Anterior cingulate cortex (tissue), 58 donors: ENCODE results near the gene NME4.

Source experiments
- DNase-seq, 58 donors: peaks; one replicate each; lab custom pipeline; 2025; lab: John Stamatoyannopoulos, UW

NME4 gene

DNA sequence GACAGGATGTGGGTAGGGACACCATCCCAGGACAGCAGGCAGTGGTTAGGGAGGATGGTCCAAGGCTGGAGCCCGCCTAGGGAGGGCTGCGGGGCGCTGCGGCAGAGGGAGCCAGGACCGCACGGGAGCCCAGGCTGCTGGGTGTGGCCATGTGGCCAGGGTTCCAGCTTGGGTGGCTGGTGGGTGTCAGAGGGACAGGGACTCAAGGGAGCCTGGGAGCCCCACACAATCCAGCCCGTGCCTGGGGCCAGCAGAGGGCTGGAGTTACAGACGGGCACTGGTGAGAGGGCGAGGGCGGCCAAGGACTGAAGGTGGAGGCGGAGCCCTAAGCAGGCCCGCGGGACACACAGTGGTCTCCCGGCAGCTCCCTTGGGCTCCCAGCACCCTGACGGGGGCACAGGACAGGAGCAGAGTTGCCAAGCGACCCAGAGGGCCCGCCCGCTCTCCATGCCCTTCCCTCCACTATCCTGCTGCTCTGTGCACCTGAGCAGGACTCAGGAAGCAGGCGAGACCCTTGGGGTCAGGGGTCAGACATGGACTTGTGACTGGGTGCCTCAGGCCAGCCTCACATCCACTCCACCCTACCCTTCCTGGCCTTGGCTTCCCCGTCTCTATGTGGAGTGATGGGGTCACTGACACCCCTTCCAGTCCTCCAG lies 33.8 kb upstream of the NME4 start:
- DNase-seq: no peak

- no peak for DNase-seq
Observed at GRCh38 chr16:363766-364490, 33.1 kb upstream of the NME4 start.

- DNase-seq: no peak
Observed at GRCh38 chr16:364595-365491, 32.2 kb upstream of the NME4 start.

GRCh38 chr16:366476-366875 lies 30.5 kb upstream of the NME4 start:
- no peak for DNase-seq

GRCh38 chr16:367333-367903 lies 29.6 kb upstream of the NME4 start:
- DNase-seq: no peak

- DNase-seq: no peak
Observed at GRCh38 chr16:368388-369158, 28.4 kb upstream of the NME4 start.

DNA sequence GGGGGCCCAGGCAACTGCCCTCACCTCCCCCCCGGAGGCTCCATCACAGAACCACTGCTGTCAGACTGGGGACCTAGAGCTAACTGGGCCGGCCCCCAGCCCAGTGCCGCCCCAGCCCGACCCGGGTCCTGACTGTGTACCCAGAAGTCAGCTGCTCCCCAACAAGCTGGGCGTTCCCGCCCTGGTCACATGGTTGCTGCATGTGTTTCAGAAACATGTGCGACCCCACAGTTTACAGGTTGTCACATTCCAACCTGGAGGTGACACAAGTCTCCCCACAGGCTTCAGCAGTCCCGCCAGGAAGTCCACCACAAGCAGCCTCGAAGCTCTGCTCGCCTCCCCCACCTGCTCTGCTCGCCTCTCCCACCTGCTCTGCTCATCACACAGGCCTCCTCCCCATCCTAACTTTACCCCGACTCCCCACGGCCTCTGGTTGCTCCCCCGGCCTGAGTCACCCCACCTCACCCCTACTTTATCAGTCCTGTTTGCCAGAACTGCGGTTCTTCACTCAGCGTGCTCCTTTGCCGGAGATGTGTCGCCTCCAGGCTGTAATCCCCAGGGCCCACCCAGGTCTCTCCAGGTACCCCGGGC lies 27.6 kb upstream of the NME4 start:
- no peak for DNase-seq

DNA sequence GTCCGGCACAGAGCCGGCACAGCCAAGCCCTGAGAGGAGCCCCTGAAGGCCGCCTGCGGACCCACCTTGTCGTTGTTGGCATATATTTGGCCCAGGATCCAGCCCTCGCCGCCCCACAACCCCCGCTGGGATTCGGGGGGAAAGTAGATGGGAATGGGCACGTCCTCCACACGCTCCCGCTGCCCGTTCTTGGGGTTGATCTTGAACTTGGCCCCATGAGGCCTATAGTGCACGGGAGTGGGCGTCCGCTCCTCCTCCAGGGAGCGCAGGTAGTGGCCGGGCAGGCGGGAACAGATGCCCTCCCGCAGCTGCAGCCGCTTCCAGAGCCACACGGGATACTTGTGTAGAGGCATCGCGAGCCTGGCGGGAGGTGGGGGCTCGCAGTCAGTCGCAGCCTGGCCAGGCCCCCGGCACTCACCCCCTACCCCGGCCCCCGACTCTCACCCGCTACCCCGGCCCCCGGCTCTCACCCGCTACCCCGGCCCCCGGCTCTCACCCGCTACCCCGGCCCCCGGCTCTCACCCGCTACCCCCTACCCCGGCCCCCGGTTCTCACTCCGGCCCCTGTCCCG lies 27.0 kb upstream of the NME4 start:
- DNase-seq: no peak

DNA sequence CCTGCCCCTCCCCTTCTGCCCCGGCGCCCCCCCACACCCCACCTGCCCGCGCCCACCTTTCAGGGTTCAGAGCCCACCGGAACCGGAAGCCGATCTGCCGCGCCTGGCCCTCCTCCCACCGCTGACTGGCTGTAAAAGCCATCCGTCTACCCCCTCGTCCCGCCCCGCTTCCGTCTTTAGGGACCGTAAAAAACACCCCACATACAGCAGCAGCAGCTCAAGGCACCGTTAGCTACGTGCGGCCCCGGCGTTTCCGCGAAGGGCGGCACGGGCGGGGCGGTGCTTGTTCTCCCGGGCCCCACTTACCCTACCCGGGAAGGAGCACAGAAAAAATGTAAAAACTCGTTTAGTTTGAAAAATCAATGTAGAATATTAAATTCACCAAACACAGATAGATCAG lies 26.6 kb upstream of the NME4 start, which contains the start of gene MRPL28:
Gene MRPL28, minus strand, starts transcription at position 96 of the 400 bp plus-strand sequence. CDS start 320 bp downstream, outside the sequence.
- peak; percentile 48 to 96 (median 88) for DNase-seq

DNA sequence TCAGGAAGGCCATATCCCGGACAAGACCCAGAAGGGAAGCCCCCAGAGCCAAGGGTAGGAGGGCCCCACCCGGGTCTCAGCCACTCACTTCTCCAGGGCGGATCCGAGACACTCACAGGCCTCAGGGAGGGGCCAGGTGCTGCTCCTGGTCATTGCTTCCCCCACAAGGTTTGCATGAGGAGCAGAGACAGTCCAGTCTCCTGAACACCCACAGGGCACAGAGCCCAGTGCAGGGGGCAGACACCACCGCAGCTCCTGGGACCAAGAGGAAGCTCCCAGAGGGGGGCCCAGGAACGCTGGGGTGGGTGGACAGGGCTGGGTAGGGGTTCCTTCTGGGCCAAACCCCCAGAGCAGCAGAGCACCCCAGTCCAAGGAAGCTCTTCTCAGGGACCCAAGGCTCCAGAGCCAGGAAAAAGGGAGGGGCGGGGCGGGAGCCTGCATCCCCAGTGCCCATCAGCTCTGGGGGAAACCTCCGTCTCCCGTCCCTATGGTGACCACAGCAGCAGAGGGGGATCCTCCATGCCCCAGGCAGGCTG lies 26.0 kb upstream of the NME4 start:
- DNase-seq: no peak

- DNase-seq: no peak
Observed at GRCh38 chr16:371515-372301, 25.3 kb upstream of the NME4 start.

- no peak for DNase-seq
Observed at GRCh38 chr16:372302-372983, 24.6 kb upstream of the NME4 start.

DNA sequence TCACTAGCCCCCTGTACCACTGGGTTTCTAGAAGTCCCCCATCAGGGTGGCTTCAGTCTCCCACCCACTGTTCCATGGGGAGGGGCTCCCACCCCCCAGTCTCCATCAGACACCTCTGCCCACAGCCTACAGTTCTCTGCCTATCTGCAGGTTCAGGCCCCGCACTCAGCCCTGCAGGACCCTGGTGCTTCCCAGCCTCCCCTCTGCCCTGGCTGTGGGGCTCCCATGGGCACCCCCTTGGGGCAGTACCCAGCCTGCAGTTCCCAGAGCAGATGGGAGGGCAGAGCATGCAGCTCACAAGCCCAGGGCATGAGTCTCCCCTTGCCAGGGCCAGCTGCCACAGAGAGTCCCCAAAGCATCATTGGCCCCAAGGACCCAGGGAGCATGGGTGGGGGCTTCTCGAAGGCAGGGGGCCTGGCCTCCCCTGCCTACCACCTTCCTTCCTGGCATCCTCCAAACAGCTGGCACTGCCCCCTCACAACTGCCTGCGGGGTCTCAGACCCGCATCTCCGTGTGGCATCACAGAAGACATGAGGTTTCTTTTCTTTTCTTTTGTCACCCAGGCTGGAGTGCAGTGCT lies 23.9 kb upstream of the NME4 start:
- DNase-seq: no peak

DNA sequence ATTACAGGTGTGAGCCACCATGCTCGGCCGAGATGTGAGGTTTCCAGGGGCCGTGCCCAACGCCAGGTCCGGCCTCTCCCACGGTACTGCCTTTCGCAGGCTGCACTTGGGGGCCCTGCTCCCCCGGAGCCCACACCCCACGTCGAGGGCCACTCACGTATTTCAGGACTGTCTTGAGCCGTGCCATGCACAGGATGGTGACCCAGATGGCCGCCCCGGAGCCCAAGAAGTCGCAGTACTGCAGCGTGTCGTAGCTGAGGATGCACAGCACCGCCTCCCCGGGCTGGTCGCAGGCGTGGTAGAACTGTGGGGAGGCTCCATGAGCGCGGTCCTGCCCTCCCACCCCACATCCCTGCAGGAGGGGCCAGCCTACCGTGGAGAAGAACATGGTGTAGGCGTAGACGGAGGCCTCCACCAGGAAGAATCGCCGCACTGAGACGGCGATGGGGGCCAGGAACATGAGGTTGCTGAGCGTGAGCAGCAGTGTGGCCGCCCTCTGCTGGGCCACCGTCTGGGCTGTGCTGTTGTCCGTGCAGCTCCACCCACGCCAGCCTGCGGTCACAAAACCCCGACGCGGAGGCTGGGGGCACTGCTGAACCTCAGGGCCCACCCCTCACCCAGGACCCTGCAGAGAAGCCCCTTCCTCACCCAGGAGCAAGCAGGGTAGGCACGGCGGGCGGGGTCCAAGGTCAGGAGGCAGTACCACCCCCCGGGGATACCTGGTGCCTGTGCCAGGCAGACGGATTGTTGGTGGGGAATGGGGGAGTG lies 23.0 kb upstream of the NME4 start:
- DNase-seq: no peak

- no peak for DNase-seq
Observed at GRCh38 chr16:374616-374926, 22.4 kb upstream of the NME4 start.

- DNase-seq: no peak
Observed at GRCh38 chr16:375212-375611, 21.8 kb upstream of the NME4 start.
